Loucy (cell line): ENCODE measurements around the gene EXOC7.

Experiments
- H2AFZ ChIP-seq: fragments of 200-600 bp; sonication (generic); 2 replicates; pipeline ENCODE4 v1.6.0; 2016; ENCODE audit warnings: antibody characterized with exemption, mild to moderate bottlenecking, low read length, moderate library complexity
- H3F3A ChIP-seq: fragments of 200-600 bp; 2 replicates; pipeline ENCODE4 v1.6.0; 2016; ENCODE audit warnings: antibody characterized with exemption, low read depth, mild to moderate bottlenecking
- H3K27me3 ChIP-seq: fragments of 200-600 bp; sonication (generic); 2 replicates; pipeline ENCODE4 v1.6.1; 2014; ENCODE audit warnings: low read length, mild to moderate bottlenecking; ENCODE audit not compliant: insufficient read depth, poor library complexity, severe bottlenecking
- H3K36me3 ChIP-seq: fragments of 200-600 bp; sonication (generic); 2 replicates; pipeline ENCODE4 v1.6.1; 2016; ENCODE audit warnings: low read length; ENCODE audit not compliant: insufficient read depth
- H3K4me1 ChIP-seq: fragments of 200-600 bp; sonication (generic); 2 replicates; pipeline ENCODE4 v1.5.1; 2014; ENCODE audit warnings: low read length, mild to moderate bottlenecking; ENCODE audit not compliant: insufficient read depth, poor library complexity, severe bottlenecking
- H3K4me2 ChIP-seq: fragments of 200-600 bp; sonication (generic); 2 replicates; pipeline ENCODE4 v1.6.0; 2014; ENCODE audit warnings: antibody characterized with exemption, low read length, low read depth, mild to moderate bottlenecking; ENCODE audit not compliant: poor library complexity, severe bottlenecking
- H3K4me3 ChIP-seq: fragments of 200-600 bp; sonication (generic); 2 replicates; pipeline ENCODE4 v1.5.1; 2014; ENCODE audit warnings: low read length, mild to moderate bottlenecking, mixed read lengths; ENCODE audit not compliant: poor library complexity, severe bottlenecking
- H3K79me2 ChIP-seq: fragments of 200-600 bp; sonication (generic); 2 replicates; pipeline ENCODE4 v1.6.1; 2014; ENCODE audit warnings: low read length; ENCODE audit not compliant: insufficient read depth
- H3K9ac ChIP-seq: fragments of 200-600 bp; sonication (generic); 2 replicates; pipeline ENCODE4 v1.6.0; 2014; ENCODE audit warnings: mild to moderate bottlenecking, low read depth, low read length, moderate library complexity; ENCODE audit not compliant: poor library complexity, severe bottlenecking
- H3K9me2 ChIP-seq: fragments of 200-600 bp; sonication (generic); replicated peaks from 2 replicates; pipeline ENCODE4 v1.6.1; 2016; ENCODE audit warnings: low read depth, low read length, mixed read lengths
- H3K9me3 ChIP-seq: fragments of 200-600 bp; sonication (generic); 2 replicates; pipeline ENCODE4 v1.6.1; 2014; ENCODE audit warnings: mild to moderate bottlenecking, antibody characterized with exemption, low read length, low read depth; ENCODE audit not compliant: insufficient read depth
- H4K20me1 ChIP-seq: fragments of 200-600 bp; sonication (generic); 2 replicates; pipeline ENCODE4 v1.6.0; 2014; ENCODE audit warnings: antibody characterized with exemption, low read length, mild to moderate bottlenecking; ENCODE audit not compliant: insufficient read depth, poor library complexity, severe bottlenecking
- CTCF ChIP-seq: fragments of 200-600 bp; sonication (generic); conservative IDR thresholded peaks from 2 replicates; pipeline ENCODE4 v1.5.1; 2014; ENCODE audit warnings: mild to moderate bottlenecking, antibody characterized with exemption, low read length
- EZH2phosphoT487 ChIP-seq: fragments of 200-600 bp; IDR thresholded peaks from 2 replicates; pipeline ENCODE4 v1.6.1; 2018; ENCODE audit warnings: antibody characterized with exemption, mild to moderate bottlenecking, moderate library complexity, borderline replicate concordance

EXOC7 gene

DNA sequence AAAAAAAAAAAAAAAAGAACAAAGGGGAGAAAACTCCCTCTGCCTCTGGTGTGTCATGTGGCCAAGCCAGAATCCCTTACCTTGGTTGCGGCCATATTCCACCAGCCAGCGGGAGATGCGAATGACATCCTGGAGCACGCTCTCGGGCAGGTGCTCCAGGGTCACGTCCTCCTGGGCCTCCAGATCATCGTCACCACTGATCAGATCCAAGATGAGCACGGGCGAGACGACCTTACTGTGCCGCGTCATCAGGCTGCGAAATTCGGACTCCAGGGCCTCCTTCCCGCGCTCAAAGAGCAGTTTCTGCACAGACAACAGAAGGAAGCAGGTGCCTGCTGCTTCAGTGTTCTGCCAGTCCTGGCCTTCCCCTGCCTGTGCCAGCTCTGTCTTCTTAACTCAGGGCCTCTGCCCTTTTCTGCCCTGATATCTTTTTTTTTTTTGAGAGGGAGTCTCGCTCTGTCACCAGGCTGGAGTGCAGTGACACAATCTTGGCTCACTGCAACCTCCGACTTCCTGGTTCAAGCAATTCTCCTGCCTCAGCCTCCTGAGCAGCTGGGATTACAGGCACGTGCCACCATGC, 5.8 kb downstream of the EXOC7 start:
- Histone ChIP-seq H3K9ac (no peak overlapping the region), H3K36me3 (peaks cover 32% of the 10 kb centered on the region; the same call in 1 of the 2 replicates)

GRCh38 chr17:76095943-76096342, 7.6 kb downstream of the EXOC7 start:
- no peak overlapping the region for H2AFZ ChIP-seq
- no peaks in the 10 kb centered on the region for H3K9me2 ChIP-seq
- no peaks in the 10 kb centered on the region for H3K9me3 ChIP-seq
- H3F3A ChIP-seq: no peaks in the 10 kb centered on the region
- H3K79me2 ChIP-seq: 0 out of 2 replicates have a peak, but pooled peaks cover 3% of the 10 kb centered on the region
- no peak for TF ChIP-seq EZH2phosphoT487
- no peak for TF ChIP-seq CTCF
- no peak overlapping the region for H3K4me2 ChIP-seq
- H4K20me1 ChIP-seq: no peaks in the 10 kb centered on the region
- no peak overlapping the region for H3K9ac ChIP-seq
- H3K4me3 ChIP-seq: no peak overlapping the region
- H3K27me3 ChIP-seq: no peaks in the 10 kb centered on the region
- no peaks in the 10 kb centered on the region for H3K4me1 ChIP-seq
- H3K36me3 ChIP-seq: peaks cover 39% of the 10 kb centered on the region; the same call in 1 of the 2 replicates

More for the DNA sequence above, 5.8 kb downstream of the EXOC7 start:
- Histone ChIP-seq H2AFZ (no peak overlapping the region), H3F3A (no peaks in the 10 kb centered on the region), H3K9me2 (no peaks in the 10 kb centered on the region), H3K4me3 (no peak overlapping the region), H3K4me1 (peaks cover 7% of the 10 kb centered on the region), H3K9me3 (no peaks in the 10 kb centered on the region), H3K27me3 (no peaks in the 10 kb centered on the region), H3K79me2 (peaks cover 17% of the 10 kb centered on the region), H3K4me2 (no peak overlapping the region), H4K20me1 (no peaks in the 10 kb centered on the region)
- TF ChIP-seq EZH2phosphoT487: no peak

DNA sequence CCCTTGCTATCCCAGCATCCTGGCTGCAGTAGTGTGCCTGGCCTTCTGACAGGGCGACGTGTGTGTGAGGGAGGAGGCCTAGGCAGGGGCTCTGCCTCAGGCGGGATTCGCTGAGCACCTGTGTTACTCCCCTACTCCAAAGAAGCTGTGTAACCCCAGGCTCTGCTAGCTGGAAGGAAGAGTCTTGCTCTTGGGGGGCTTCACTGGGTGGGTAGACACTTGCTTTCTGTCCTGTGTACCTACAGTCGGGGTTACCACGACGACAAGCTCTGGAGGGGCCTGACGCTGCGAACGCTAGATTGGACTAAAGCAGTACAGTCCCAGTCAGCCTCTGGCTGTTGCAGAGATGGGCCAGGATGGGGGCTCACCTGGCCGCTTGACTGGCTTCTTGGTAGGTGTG, 9.5 kb downstream of the EXOC7 start:
- H3K9me3 ChIP-seq: no peaks in the 10 kb centered on the region
- no peak for TF ChIP-seq CTCF
- peaks cover 46% of the 10 kb centered on the region; the same call in 1 of the 2 replicates for H3K36me3 ChIP-seq
- no peak overlapping the region for H3K4me3 ChIP-seq
- no peaks in the 10 kb centered on the region for H4K20me1 ChIP-seq
- H3K9ac ChIP-seq: no peak overlapping the region
- no peaks in the 10 kb centered on the region for H3F3A ChIP-seq
- no peak overlapping the region for H2AFZ ChIP-seq
- no peaks in the 10 kb centered on the region for H3K27me3 ChIP-seq
- H3K9me2 ChIP-seq: no peaks in the 10 kb centered on the region
- no peaks in the 10 kb centered on the region for H3K4me1 ChIP-seq
- no peak overlapping the region for H3K4me2 ChIP-seq
- no peaks in the 10 kb centered on the region for H3K79me2 ChIP-seq
